NCI-H2029 treated with DMSO at 0.1 percent for 48 hours (cell line): ENCODE results near the gene ARL6IP1.
"Not testable (repeated sequence)": the region's sequence is repeated elsewhere in the genome, so short reads cannot be mapped to it uniquely, and the experiment has no call there.

Experiments
- DNase-seq: peaks from one replicate; lab custom pipeline; 2025; lab: John Stamatoyannopoulos, UW

The ARL6IP1 gene

DNA sequence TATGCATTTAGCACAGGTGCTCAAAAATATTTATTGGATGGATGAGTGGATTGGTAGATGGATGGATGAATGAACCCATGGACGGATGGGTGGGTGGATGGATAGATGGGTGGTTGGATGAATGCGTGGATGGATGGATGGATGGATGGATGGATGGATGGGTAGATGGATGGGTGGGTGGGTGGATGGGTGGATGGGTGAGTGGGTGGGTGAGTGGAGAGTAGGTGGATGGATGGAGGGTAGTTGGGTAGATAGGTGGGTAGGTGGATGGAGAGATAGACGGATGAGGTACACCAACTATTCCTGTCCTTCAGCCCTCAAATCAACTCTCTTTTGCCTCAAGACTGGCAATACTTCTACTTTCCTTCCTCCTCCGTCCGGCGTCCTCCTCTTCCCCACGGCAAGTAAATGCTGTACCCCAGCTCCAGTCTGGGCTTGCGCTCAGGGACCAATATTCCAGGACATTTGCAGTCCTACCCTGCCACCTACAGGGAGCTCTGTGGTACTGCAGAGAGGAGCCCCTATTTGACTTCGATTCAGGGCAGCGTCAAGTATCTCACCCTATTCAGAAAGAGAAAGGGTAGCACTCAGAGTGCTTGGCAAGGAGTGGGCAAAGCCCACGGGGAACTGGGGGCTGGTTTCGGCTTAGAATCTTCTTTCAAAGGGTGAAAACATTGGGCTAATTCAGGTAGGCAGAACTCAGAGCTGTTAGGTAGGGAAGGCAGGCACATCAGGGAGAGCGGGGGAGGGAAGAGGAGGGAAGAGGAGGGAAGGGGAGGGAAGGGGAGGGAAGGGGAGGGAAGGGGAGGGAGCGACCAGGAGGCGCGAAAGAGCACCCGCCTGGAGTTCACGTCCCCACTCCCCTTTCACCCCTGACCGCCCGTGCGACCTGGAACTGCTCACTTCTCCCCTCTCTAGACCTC, 41.5 kb downstream of the ARL6IP1 start:
- peak; percentile 13 for DNase-seq

DNA sequence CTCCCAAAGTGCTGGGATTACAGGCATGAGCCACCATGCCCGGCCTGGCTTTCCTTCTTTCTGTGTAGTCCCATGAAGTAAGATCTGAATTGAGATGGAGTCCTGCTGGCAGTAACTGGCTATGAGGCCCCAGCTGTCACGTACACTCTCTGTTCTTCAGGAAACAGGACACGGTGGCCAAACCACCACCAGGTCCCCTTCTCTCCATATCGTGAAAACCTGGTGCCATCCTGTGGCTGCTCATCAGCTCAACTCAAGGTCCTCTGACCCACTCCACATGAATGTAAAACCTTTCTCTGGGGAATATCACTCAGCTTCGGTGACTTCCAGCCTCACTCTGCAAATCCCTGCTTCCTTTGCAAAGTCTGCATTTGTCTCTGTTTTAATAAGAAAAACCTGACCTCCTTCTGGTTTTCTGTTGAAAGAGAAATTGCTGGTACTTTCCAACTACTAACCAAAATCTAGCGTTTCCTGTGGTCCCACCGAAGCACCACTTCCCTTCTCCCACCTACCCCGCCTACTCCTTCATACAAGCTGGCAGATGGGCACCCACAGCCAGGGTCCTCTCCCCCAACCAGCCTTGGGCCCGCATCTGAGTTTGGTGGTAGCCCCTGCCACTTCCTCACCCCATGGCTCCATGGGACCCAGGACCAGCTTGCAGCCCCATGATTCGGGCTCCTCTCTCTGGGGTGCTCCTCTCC, 43.2 kb downstream of the ARL6IP1 start:
- DNase-seq: not testable (repeated sequence)

DNA sequence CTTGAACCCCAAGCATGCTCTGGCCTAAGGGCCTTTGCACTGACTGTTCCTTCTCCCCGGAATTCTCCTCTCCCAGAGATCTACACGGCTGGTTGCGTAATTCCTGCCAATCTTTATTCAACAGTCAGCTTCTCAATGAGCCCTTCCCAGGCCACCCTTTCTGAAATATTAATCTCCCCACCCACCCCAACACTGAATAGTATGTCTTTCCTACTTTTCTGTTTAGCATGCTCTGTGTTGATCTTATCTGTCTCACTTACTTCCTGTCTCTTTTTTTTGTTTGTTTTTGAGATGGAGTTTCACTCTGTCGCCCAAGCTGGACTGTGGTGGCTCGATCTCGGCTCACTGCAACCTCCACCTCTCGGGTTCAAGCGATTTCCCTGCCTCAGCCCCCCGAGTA, 44.7 kb downstream of the ARL6IP1 start:
- DNase-seq: not testable (repeated sequence)

DNA sequence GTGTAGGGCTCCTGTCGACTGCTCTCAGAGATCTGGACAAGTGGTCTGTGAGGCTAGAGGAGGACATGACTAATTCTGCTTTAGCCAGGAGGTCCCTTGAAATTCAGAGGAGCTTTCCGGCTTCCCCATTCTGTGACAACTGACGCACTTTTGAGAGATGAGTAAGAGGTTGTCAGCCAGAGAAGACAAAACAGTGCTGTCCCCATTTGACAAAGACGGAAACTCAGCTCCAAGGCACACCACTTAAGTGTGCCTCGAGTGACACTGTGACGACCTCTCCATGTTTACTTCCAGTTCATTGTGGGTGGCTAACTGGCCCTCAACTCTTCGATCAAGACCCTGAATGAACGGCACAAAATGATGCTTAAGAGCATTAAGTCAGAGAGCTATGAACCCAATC, 58.5 kb downstream of the ARL6IP1 start:
- not testable (repeated sequence) for DNase-seq
